HG03135 (cell line): ENCODE results near the gene CCDC192.

ENCODE experiments used
- ATAC-seq: cut with Tn5 transposase; IDR thresholded peaks from one replicate; pipeline ENCODE4 v1.9.1; 2021; ENCODE audit warnings: mild to moderate bottlenecking, moderate library complexity; ENCODE audit not compliant: unreplicated experiment

CCDC192 gene

GRCh38 chr5:127916885-127917573 lies 213.8 kb downstream of the CCDC192 start:
- ATAC-seq, result no peak

- ATAC-seq, result no peak
These were observed 216.0 kb downstream of the CCDC192 start for GRCh38 chr5:127919006-127919796.

GRCh38 chr5:127919818-127920217 lies 216.6 kb downstream of the CCDC192 start:
- ATAC-seq, result no peak

GRCh38 chr5:127920936-127921335 lies 217.7 kb downstream of the CCDC192 start:
- no peak for ATAC-seq

- no peak for ATAC-seq
These were observed 219.4 kb downstream of the CCDC192 start for GRCh38 chr5:127922603-127923002.

- no peak for ATAC-seq
These were observed 220.8 kb downstream of the CCDC192 start for GRCh38 chr5:127923804-127924570.

GRCh38 chr5:127924606-127925005 lies 221.4 kb downstream of the CCDC192 start:
- ATAC-seq, result no peak

- no peak for ATAC-seq
These were observed 222.7 kb downstream of the CCDC192 start for GRCh38 chr5:127925916-127926315.

GRCh38 chr5:127926974-127927373 lies 223.8 kb downstream of the CCDC192 start:
- ATAC-seq, result no peak

GRCh38 chr5:127928053-127928452 lies 224.9 kb downstream of the CCDC192 start:
- no peak for ATAC-seq

- no peak for ATAC-seq
These were observed 227.1 kb downstream of the CCDC192 start for GRCh38 chr5:127930311-127930710.

GRCh38 chr5:127931396-127931795 lies 228.2 kb downstream of the CCDC192 start:
- no peak for ATAC-seq

GRCh38 chr5:127933348-127933747 lies 230.2 kb downstream of the CCDC192 start:
- ATAC-seq, result no peak

GRCh38 chr5:127934791-127935256 lies 231.6 kb downstream of the CCDC192 start:
- no peak for ATAC-seq

- no peak for ATAC-seq
These were observed 232.2 kb downstream of the CCDC192 start for GRCh38 chr5:127935398-127935797.

- ATAC-seq, result no peak
These were observed 233.3 kb downstream of the CCDC192 start for GRCh38 chr5:127936439-127936972.

- no peak for ATAC-seq
These were observed 235.6 kb downstream of the CCDC192 start for GRCh38 chr5:127938746-127939145.

GRCh38 chr5:127940854-127941253 lies 237.7 kb downstream of the CCDC192 start:
- ATAC-seq, result no peak

- no peak for ATAC-seq
These were observed 238.5 kb downstream of the CCDC192 start for GRCh38 chr5:127941646-127942045.

- ATAC-seq, result no peak
These were observed 239.3 kb downstream of the CCDC192 start for GRCh38 chr5:127942246-127943060.
